GM21423 (cell line): ENCODE measurements around the gene CFAP119.

ENCODE experiments used
- ATAC-seq: cut with Tn5 transposase; IDR thresholded peaks from one replicate; pipeline ENCODE4 v1.9.1; 2021; ENCODE audit warnings: mild to moderate bottlenecking, moderate library complexity; ENCODE audit not compliant: unreplicated experiment

Gene CFAP119

DNA sequence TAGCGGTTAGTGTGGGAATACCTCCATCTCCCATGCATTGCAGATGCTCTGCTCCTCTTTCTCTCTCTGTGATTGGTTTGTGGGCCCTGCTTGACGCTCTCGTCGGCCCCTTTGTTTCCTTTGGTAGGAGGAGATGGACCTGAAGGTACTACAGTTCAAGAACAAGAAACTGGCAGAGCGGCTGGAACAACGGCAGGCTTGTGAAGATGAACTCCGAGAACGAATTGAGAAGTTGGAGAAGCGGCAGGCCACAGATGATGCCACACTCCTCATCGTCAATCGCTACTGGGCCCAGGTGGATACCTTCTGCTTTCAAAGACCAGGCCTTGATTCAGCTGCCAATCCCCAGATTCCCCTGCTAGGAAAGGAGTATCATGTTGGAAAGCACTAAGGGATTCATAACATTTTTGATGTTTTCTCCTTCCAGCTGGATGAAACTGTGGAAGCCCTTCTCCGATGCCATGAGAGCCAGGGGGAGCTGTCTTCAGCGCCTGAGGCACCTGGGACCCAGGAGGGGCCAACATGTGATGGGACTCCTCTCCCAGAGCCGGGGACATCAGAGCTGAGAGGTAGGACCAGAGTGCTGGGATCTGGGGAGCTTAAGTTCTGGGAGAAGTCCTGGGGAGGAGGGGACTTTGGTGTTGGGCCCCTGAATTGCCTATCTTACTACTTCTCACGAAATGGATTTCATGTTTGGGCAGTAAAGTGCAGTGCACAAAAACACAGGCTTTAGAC is 1.3 kb upstream of the CFAP119 start:
- no peak for ATAC-seq

DNA sequence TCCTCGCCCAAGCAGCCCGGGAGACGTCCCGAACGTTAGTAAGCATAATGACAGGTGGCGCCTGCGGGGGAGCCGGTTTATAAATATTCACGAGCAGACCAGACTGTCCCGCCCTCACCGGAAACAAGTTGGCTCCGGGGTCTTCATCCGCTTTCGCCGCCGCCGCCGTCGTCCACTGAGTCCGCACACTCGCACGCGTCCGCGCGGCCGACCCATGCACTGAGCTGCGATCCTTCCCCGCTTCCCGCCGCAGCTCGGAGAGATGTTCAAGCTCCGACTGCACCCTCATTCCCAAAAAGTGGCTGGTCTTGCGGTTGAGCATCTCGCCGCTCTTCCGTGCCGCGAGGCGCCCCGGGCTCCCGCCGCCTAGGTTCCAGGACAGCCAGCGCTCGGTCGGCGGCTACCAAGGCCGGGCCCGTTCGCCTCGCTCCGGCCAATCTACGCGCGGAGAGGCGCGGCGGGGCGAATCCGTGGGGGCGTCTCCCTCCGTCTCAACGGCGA is 385 bp downstream of the CFAP119 start:
- peak; percentile 26 for ATAC-seq

DNA sequence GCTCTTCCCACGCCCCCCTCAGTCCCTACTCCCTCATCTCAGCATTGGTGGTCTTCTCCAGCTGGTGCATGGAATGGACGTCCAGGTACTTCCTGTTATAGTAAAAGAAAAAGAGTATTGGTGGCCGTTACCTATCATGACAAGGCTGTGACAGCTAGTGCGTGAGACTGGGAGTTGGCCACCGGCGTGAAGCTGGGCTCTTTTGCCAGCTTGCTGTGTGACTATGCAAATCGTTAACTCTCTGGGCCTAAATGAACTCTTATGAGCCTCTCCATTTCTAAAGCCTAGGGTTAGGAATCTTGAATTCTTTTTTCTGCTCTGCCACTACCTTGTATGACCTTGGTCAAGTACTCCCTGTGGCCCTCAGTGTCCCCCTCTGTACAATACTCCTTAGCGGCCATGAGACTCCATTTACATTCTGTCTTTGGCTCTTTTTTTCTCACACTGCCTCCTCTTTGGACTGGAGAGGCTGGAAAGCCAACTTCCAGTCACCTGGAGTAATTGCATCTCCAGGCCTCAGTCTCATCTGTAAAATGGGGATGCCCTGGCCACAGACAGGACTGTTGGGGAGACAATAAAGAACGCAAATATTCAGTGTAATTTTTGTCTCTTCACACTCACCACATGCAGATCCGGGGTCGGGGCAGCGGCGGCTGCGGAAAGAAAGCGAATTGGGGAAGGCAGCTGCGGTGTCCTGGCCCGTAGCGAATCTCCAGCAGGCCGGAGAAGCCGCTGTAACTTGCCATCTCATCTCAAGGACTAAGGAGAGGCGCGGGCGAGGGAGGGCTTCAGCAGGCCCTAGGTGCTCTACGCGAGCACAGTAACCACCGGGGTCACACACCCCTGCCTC is 1.1 kb downstream of the CFAP119 start:
- ATAC-seq = no peak

DNA sequence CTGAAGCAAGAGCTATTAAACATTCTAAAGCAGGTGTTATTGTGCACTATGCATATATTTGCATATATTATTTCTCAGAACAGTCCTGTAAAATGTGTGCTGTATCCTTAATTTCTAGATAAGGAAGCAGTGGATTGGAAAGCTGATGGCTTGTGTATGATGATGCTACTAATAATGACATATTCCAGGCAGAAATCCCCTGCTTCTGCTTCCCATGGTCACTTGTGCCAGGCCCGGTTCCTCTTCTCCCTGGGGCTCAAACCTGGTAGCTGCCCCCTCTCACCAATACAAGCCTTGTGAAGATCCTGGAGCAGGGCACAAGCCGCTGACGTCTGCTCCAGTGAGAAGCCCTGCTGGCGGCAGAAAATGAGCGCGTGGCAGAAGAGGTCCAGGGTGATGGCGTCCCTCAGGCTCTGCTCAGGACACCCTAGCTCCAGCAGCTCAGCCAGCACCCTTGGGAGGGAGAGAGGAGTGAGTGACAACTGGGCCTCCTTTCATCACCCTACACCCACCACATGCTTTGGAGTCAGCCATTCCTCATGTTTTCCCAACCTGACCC is 1.8 kb downstream of the CFAP119 start:
- ATAC-seq = no peak

DNA sequence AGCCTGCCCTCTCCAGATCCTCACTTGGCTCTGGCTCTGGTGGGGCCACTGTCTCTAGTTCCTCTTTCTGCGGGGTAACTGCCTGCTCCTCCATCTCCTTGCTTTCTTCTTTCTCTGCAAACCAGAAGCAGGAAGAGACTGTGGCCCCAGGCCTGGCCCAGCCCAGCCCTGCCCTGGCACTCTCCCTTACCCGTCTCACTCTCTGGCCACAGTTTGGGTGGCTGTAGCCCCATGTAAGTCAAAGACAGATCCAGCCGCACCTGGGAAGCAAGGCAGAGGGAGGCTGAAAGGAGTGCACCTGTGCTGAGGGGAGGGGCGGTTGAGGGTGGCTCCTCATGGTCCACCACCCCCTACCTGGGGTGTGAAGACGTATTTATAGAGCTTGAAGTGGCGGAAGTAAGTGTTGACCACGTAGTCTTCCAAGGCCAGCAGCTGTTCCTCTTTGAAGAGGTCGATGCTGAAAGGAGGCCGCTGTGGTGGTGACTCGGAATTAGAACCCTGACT is 2.8 kb downstream of the CFAP119 start:
- ATAC-seq = no peak

DNA sequence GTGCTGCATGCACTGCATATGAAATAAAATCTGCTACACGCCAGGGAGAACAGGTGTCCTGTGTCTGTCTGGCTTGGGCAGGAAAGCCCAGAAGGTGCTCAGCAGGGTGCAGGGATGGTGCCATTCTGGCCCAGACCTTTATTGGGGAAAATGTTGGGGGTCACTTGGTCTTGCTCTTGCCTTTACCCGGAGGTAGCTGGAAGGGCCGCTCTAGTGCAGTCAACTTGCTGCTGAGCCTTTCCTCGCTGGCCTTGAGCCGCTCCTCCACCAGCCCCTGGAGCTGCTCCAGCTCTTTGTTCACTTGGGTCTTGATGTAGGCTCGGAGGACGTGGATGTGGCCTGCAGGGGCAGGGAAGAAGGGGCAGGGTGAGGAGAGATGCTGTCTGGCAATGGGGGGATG is 4.5 kb downstream of the CFAP119 start:
- no peak for ATAC-seq

DNA sequence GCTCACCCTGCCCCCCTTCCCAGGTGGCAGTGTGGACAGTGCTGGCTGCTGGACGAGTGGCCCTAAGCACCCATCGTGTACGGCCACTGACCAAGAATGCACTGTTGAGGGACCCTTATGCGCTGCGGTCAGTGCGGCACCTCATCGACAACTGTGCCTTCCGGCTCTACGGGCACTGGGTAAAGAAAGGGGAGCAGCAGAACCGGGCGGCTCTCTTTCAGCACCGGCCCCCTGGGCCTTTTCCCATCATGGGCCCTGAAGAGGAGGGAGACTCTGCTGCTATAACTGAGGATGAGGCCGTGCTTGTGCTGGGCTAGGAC is 5.1 kb downstream of the CFAP119 start:
- no peak for ATAC-seq

DNA sequence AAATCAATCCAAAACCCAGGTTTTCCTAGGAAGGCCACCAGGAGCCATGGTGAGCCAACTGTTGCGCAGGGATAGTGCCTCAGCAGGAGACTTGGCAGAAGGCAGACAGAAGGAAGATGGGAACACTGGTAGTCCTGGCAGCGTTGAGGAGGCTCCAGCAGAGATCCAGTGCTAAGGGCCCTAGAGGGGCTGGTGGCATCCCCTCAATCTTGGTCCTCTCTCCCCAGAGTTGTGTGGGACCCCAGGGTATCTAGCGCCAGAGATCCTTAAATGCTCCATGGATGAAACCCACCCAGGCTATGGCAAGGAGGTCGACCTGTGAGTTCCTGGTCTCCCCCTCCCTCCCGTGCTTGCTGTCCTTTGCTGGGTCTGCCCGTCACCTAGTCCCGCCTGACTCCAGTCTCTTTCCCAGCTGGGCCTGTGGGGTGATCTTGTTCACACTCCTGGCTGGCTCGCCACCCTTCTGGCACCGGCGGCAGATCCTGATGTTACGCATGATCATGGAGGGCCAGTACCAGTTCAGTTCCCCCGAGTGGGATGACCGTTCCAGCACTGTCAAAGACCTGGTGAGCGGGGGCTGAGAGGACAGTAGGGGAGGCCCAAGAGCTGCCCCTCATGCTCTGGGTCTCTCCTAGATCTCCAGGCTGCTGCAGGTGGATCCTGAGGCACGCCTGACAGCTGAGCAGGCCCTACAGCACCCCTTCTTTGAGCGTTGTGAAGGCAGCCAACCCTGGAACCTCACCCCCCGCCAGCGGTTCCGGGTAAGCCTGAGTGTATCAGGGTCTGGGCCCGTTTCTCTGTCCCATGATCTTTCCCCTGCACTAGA is 5.7 kb downstream of the CFAP119 start:
- ATAC-seq = no peak

DNA sequence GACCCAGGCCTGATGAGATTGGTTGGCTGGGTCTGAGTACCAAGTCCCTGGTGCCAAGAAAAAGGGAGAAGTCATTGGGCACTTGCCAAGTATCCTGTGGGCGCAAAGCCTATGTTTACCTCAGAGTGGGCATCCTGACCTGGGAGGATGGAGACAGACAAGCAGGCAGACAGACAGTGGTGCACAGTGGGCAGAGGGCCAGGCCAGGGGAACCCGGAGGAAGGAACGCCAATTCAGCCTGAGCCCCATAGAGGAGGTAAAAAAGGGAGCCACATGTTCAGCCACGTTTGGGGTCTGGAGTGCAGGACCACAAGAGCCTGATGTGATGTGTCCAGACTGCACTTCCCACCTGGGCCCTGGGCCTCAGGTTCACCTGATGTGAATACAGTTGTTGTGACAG is 8.3 kb downstream of the CFAP119 start:
- no peak for ATAC-seq

DNA sequence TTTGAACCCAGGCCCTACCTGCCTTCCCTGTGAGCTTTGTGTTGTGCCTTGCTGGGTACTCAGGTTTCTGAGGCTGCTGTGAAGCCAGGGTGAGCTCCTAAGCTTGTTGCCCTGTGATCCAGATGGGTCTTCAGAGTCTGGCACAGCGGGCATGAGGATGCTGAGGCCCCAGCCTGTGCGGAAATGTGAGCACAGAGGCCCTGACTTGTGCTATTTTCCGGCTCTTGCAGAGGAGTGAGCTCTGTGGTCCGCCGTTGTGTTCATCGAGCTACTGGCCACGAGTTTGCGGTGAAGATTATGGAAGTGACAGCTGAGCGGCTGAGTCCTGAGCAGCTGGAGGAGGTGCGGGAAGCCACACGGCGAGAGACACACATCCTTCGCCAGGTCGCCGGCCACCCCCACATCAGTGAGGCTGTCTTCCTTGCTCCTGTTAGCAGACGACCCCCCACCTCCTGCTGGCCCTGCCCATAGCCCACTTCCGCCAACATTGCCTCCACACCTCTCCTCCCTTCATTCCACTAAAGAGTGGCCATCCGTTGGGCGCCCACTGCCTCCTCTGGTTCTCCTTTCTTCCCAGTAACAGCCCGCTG is 10.9 kb downstream of the CFAP119 start:
- no peak for ATAC-seq

DNA sequence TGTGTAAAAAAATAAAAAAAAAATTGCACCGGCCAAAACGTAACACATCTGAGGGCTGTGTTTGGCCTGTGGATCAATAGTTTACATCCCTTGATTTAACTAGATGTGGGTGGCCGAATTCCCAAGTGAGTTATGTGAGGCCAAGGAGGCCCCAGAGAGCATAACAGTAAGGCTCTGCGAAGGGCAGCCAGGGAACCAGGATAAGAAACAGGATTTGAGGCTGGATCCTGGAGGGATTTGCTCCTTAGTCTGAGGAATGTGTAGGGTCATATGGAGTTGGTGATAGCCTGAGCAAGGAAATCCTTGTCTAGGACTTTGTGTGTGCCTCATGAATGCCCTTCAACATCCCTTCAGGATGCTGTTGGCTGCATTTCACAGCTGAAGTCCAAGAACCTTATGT is 11.7 kb downstream of the CFAP119 start:
- no peak for ATAC-seq

DNA sequence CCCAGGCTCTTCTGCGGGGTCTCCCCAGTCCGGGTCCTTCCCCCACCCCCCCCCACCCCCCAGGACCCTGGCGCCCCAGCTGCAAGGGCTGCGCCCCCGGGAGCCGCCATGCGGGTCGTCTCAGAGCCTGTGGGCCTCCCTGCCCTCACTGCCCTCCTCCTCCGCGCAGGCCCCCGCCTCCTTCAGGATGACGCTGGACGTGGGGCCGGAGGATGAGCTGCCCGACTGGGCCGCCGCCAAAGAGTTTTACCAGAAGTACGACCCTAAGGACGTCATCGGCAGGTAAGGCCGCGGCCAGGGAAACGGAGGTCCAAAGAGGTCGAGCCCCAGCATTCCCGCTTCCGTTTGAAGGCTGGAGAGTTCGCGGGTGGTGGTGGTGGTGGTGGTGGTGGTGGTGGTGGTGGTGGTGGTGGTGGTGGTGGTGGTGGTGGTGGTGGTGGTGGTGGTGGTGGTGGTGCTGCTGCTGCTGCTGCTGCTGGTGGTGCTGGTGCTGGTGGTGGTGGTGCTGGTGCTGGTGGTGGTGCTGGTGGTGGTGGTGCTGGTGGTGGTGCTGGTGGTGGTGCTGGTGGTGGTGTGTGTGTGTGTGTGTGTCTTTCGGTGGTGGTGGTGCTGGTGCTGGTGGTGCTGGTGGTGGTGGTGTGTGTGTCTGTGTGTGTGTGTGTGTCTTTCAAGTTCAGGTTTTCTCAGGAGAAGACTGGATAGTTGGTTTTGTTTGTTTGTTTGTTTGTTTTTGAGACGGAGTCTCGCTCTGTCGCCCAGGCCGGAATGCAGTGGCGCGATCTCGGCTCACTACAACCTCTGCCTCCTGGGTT is 13.0 kb downstream of the CFAP119 start:
- ATAC-seq = peak; percentile 10

DNA sequence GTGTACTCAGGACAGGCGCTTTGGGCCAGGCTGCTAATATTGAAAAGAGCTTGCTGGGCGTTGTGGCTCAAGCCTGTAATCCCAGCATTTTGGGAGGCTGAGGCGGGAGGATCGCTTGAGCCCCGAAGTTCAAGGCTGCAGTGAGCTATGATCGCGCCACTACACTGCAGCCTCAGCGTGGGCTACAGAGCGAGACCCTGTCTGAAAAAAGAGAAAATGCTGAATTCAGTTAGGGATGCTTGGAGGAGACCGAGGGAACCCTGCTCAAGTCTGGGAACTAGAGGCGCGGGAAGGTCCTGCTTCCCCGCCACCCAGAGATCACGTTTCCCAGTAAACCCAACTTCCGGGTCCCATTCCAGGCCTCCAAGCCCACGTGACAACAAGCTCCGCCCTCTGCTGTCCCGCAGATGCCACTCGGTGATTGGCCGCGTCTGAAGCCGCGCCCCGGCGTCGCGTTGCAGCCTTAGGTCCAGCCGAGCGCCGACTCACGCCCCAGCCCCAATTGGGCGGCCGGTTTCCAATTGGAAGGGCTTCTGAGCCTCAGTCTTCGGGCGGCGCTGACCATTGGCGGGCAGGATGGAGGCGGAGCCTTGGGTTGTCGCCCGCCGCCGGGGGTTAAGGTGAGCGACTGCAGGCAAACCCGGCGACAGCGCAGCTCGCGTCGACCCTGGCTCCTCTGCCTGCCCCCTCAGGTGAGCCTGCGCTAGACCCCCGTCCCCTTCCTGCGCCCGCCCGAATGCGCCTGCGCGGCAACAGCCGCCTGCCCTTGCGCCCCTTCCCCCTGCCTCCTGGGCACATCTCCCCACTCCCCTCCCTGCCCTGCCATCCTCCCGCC is 13.8 kb downstream of the CFAP119 start, which contains the start of gene PHKG2:
PHKG2 (plus strand) TSS at position 627 of the 835 bp plus-strand sequence. CDS start 396 bp downstream, outside the sequence.
- ATAC-seq = peak; percentile 97

DNA sequence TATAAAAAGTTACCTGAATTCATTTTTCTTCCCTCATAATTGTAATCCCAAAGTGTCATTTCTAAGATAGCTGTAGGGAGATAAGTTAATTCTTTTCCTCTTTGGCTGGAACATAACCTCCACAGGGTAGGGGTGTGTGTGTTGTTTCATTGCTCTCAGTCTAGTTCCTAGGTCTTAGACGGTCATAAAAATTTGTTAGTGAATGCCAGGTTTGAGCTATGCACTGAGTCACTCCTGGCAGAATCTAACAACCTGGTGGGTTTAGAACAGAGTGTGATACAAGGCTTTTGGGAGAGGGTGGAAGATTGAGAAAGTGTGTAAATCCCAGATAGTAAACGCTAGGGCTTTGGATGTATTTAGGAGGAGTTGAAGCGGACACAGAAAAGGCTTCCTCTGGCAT is 14.5 kb downstream of the CFAP119 start:
- no peak for ATAC-seq

DNA sequence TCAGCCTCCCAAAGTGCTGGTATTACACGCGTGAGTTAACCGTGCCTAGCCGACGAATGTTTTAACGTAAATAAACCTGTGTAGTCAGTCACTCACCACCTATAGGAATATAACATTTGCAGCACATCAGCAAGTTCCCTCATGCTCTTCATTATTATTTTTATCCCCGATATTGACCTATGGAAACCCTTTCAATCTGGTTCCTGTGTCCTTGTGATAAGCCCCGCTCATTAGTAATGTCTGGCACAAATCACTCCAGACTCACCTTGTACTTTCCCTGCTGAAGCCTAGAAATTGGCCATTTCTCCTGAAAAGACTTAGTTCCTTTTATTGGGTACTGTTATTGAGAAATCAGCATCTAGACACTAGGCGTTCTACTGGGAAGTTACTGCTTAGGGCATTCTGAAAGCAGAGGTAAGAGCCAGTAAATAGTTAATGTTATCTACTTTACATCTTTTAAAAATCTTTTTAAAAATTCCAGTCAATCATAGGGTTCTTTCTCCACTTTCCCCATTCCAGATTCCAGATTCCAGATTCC is 15.2 kb downstream of the CFAP119 start:
- ATAC-seq = no peak

DNA sequence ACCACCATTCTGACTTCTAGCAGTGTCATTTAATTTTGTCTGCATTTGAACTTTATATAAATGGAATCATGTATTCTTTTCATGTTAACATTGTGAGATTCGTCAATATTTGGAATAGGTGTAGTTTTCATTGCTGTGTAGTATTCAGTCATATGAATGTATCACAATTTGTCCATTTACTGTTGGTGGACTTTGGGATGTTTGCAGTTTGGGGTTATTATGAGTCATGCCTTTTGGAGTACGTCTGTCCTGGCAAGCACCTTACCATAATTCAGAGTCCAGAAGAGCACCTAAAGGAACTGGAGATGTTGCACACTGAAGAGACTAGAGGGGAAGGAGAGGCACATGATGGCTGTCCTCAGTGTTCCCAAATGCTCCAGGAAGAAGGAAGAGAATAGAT is 16.8 kb downstream of the CFAP119 start:
- ATAC-seq = no peak

DNA sequence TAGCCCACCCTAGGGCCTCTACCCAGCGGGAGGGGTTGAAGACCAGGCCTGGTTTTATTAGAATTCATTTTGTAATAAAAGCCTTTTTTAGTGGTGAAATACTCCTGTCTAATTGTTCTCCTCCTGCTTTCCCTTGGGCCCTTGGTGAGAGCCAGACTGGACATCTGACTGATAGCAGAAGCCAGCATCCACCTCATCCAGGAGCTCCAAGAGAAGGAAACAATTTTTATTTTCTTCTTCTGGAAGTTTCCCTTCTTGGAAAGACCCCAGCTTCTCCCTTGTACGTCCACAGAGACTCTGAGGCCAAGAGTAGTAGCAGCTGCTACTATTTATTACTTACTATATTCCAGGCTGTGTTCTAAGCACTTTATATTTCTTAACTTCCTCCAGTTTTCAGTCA is 17.7 kb downstream of the CFAP119 start:
- no peak for ATAC-seq

DNA sequence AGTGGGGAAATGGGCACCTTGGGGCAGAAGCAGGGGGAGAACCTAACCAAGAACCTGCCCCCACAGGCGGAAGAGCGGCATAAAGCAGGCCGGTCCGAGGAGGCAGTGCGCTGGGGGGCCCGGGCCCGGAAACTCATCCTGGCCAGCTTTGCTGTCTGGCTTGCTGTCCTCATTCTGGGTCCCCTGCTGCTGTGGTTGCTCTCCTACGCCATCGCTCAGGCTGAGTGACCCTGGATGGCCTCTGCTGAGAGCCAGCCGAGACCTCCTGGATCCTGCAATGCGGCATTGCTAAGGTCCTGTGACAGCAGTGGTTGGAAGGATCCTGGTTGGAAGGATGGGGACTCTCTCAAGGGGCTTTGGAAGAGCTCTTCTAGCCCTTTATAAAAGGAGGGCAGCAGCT is 18.1 kb downstream of the CFAP119 start:
- ATAC-seq = no peak
